ENCODE data around the gene IGF2R. TPM values are rescaled to one million over a fixed set of nuclear protein-coding genes. Genes with fewer than 3 reads are reported as not detected.

IGF2R gene
- total and polyA plus RNA-seq, 2 of the 13 experiments (the other 11 are each of a cell fraction or from before 2014, with no cell fraction given) = 38.3 to 70.0 TPM

GRCh38 chr6:160028487-160029275 is 59.8 kb downstream of the IGF2R start:
- ATAC-seq (peak; percentile 39; the same call in 2 of the 3 replicates), DNase-seq (ENCODE audit: low spot score) (no peak), FAIRE-seq (no peak)
- no peak overlapping the region for H3K9ac ChIP-seq (ENCODE audit: insufficient read depth, low read depth, low read length)
- no peak overlapping the region for H3K4me2 ChIP-seq (ENCODE audit: low read depth, low read length)
- no peaks in the 10 kb centered on the region for H3K4me1 ChIP-seq (ENCODE audit: insufficient read depth, low read length)
- no peak overlapping the region for H3K4me3 ChIP-seq (replicated peaks in 1 of 3; ENCODE audit: insufficient read depth in 1 of 3, low read depth in 2 of 3, low read length in 3 of 3)
- H3K9me3 ChIP-seq (ENCODE audit: low read length) = no peaks in the 10 kb centered on the region
- no TSS peak for BruUV-seq (replicated peaks)
- 96% methylated on average over 8 of the region's 8 CpGs for WGBS (ENCODE audit: low lambda C conversion rate)
- ChIA-PET CTCF (ENCODE audit: low intra/inter-chr PET ratio, low total read pairs) (no interaction called here), POLR2A (no interaction called here)
- no peaks in the 10 kb centered on the region for H3K27me3 ChIP-seq (ENCODE audit: control insufficient read depth in 1 of 2, insufficient read depth in 2 of 2, low read length in 2 of 2)
- H2AFZ ChIP-seq (ENCODE audit: low read length) = no peak overlapping the region
- intact Hi-C loops (cut with micrococcal nuclease; ENCODE audit: unreplicated experiment) (no loop called here), in situ Hi-C loops (cut with HindIII; ENCODE audit: extremely low pct_ligation_motif_present, low pct_unique_long_range_greater_than_20kb) (no loop called here)
- H3K27ac ChIP-seq (ENCODE audit: extremely low read length, insufficient read depth, low read length) = no peak overlapping the region
- H3K36me3 ChIP-seq (replicated peaks in 1 of 2; ENCODE audit: control insufficient read depth in 1 of 2, insufficient read depth in 2 of 2, low read length in 2 of 2) = peaks cover 49 to 91% of the 10 kb centered on the region in 2 experiments
- H4K20me1 ChIP-seq (ENCODE audit: insufficient read depth, low read length) = no peaks in the 10 kb centered on the region
- no peaks in the 10 kb centered on the region for H3K79me2 ChIP-seq (ENCODE audit: insufficient read depth, low read length)
- TF ChIP-seq HNRNPL (IDR thresholded peaks at IDR 0.05; ENCODE audit: low read depth, low read length) (no peak), RBM22 (optimal IDR thresholded peaks at IDR 0.05; ENCODE audit: low read length) (peak; percentile 70), HOXA3 (CRISPR knock-in tag; IDR thresholded peaks at IDR 0.05) (no peak), SMAD9 (CRISPR knock-in tag; IDR thresholded peaks at IDR 0.05) (no peak), CHD2 (IDR thresholded peaks at IDR 0.05; ENCODE audit: low read depth, low read length) (no peak), MBNL3 (CRISPR knock-in tag; conservative IDR thresholded peaks at IDR 0.05) (no peak), ZFP1 (CRISPR knock-in tag; IDR thresholded peaks at IDR 0.05) (no peak), ZBTB43 (CRISPR knock-in tag; conservative IDR thresholded peaks at IDR 0.05) (no peak)

Measured in HepG2 (cell line).